GM19025 (cell line): Measurements from ENCODE around the gene SFXN2.
"Not testable (repeated sequence)": the region's sequence is repeated elsewhere in the genome, so short reads cannot be mapped to it uniquely, and the experiment has no call there.

Experiments
- ATAC-seq: cut with Tn5 transposase; IDR thresholded peaks from one replicate; pipeline ENCODE4 v1.9.1; 2021; ENCODE audit warnings: mild to moderate bottlenecking, low read depth, moderate library complexity; ENCODE audit not compliant: unreplicated experiment

Gene SFXN2

GRCh38 chr10:102744374-102745051, 30.1 kb downstream of the SFXN2 start:
- no peak for ATAC-seq

- ATAC-seq: no peak
Observed at GRCh38 chr10:102745157-102745556, 30.7 kb downstream of the SFXN2 start.

GRCh38 chr10:102752266-102752930, 38.0 kb downstream of the SFXN2 start:
- no peak for ATAC-seq

- ATAC-seq: no peak
Observed at GRCh38 chr10:102752934-102753664, 38.7 kb downstream of the SFXN2 start.

GRCh38 chr10:102753718-102754117, 39.3 kb downstream of the SFXN2 start:
- no peak for ATAC-seq

- ATAC-seq: no peak
Observed at GRCh38 chr10:102757323-102757722, 42.9 kb downstream of the SFXN2 start.

- ATAC-seq: no peak
Observed at GRCh38 chr10:102758240-102758932, 44.0 kb downstream of the SFXN2 start.

- not testable (repeated sequence) for ATAC-seq
Observed at GRCh38 chr10:102758933-102759262, 44.5 kb downstream of the SFXN2 start.

GRCh38 chr10:102759497-102760210, 45.2 kb downstream of the SFXN2 start:
- no peak for ATAC-seq

- ATAC-seq: no peak
Observed at GRCh38 chr10:102761981-102762380, 47.5 kb downstream of the SFXN2 start.

GRCh38 chr10:102762401-102763015, 48.1 kb downstream of the SFXN2 start:
- ATAC-seq: no peak

GRCh38 chr10:102763037-102763607, 48.7 kb downstream of the SFXN2 start:
- no peak for ATAC-seq

GRCh38 chr10:102764470-102765161, 50.2 kb downstream of the SFXN2 start:
- no peak for ATAC-seq

GRCh38 chr10:102765336-102765735, 50.9 kb downstream of the SFXN2 start:
- no peak for ATAC-seq

- no peak for ATAC-seq
Observed at GRCh38 chr10:102767428-102768160, 53.2 kb downstream of the SFXN2 start.

GRCh38 chr10:102769375-102770107, 55.1 kb downstream of the SFXN2 start:
- no peak for ATAC-seq

GRCh38 chr10:102770108-102770482, 55.7 kb downstream of the SFXN2 start:
- ATAC-seq: no peak

- ATAC-seq: no peak
Observed at GRCh38 chr10:102770792-102771191, 56.4 kb downstream of the SFXN2 start.
